Skin of body (tissue), 2 donors: ENCODE results near the gene PPY. TPM values are rescaled to one million over a fixed set of nuclear protein-coding genes. Genes with fewer than 3 reads are reported as not detected.
"Not testable (repeated sequence)": the region's sequence is repeated elsewhere in the genome, so short reads cannot be mapped to it uniquely, and the experiment has no call there.

ENCODE experiments used
- DNase-seq: peaks from one replicate; lab custom pipeline; 2025; lab: John Stamatoyannopoulos, UW
- total RNA-seq: library from RNA; depleted of rRNA; stranded (reverse); fragments of >200 nt; gene quantifications from one replicate; pipeline ENCODE4 v1.2.3, GENCODE V29; 2014

The PPY gene
- total RNA-seq, 1 donor from 2014 or later: not detected

DNA sequence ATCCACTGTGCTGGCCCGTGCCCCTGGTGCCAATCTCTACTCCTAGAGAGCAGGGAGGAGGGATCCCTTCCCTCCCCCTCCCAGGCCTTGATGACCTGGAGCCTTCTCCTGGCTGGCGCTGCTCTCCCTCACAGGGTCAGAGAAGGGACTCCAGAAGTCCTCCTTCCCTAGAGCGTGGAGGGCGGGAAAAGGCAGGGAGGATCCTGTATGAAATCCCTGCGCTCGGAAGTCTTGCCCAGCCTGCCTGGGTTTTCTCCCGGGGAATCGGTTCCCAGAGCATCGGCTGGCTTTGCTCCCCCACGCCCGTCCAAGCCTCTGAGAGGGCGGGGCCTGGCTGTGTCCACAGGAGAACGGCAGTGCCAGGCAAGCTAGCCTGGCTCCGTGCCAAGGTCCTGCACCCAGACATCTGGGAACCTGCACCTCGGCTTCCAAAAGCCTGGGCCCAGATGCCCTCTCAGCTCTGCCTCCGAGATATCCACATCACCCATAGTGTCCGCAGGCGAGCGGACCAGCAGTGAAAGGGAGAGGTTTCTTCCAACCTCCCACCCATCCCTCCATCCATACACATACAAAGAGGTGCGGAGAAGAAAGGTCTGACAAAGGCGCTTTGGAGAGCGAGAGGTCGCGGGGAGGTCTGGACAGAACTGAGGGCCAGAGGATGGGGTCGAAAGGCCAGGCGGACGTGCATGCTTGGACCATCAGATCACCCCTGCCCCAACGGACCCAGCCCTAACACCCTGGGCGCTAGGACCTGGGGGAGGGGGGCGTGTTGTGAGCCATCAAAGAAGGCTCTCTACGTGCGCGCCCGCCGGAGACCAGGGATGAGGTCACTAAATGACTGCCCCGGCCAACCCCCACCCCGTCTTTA lies 36.1 kb downstream of the PPY start:
- DNase-seq: peak; percentile 31

DNA sequence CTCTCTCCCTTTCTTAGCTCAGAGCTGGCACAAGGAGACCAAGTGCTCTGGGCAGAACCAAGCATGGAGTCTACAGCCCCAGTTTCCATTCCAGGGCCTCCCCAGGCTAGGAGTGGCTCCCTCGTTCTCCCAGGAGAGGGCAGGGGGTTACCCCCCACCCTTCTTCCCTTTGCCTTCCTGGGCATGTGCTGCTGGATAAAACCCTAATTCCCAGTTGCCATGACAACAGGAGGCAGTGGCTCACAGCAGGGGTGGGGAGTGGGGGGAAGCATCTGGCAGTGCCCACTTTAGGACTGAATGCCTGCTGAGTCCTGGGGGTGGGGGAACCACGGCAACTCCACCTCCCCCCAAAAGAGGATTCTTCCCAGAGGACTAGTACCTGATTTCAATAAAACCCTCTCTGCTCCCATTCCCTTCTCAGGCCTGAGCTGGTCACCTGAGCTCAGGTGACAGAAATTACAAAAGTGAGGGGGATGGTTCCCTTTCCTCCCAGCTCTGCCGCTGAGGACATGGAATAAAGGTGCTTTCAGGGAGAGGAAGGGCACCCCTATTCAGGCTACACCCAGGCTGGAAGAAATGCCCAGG lies 36.8 kb downstream of the PPY start:
- DNase-seq: no peak

DNA sequence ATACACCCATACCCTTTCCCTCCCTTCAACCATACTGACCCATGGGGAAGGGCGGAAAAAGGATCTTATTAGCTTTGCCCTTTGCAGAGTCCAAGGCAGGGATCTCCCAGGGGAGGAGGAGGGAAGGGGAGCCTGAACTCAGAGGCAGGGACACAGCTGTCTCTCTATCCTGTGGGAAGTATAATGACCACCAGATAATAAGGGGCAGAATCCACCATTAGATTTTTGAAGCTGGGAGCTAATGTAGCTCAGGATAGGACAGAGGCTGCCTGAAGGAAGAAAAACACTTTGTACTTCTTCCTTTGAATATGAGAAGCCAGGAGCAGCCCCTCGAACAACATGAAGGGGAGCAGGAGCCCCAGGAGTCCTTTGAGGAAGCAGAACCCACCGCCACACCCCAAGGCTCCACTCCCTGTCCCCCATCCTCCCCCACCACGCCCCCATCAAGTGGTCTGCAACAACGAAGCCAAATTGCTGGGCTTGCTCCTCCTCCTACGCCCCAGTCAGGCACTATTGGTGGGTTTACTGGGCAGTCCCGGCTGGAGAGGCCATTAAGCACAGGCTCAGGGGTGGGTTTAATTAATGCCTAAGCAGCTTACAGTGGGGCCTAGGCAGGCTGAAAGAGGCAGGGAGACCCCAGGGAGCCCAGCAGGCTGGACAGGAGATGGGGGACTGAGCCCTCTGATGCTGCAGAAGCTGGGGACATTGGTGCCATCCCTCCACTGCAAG lies 40.3 kb downstream of the PPY start:
- DNase-seq: no peak

DNA sequence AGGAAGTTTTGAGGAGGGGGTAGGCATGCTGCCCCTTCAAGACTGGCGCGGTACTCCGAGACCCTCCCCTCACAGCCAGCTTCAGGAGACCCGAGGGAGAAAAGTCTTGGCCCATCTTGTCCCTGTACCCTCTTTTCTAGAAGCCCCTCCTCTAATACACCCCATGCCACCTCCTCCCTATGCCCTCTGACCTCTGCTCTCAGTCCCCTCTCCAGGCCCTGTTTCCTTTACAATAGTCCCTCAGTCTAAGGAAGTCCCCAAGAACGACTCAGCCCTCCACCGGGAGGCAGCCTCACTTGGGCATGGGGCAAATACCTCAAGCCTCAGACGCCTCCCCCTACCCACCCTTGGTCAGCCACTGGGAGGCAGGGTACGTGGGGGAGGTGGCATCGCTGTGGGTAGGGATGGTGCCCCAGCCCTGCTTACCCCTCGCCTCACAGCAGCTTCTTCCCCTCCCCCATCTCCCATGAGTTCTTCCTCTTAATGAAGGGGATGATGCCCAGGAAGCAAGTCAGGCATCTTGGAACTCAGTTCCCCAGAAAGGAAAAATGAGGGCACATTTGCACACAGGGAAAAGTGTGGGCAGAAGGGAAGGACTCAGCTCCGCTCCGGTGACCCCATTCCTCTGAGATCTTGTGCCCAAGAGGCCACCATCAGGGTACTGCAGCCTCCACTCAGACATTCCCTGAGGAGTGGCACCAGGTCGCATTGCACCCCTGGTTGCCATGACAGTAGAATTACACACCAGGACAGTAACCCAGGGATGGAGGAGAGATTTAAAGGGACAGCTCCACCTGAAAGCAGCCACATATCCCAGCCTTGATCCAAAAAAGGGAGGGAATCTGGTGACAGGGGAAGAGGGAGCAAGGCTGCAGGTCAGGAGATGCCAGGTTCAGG lies 41.2 kb downstream of the PPY start:
- no peak for DNase-seq

DNA sequence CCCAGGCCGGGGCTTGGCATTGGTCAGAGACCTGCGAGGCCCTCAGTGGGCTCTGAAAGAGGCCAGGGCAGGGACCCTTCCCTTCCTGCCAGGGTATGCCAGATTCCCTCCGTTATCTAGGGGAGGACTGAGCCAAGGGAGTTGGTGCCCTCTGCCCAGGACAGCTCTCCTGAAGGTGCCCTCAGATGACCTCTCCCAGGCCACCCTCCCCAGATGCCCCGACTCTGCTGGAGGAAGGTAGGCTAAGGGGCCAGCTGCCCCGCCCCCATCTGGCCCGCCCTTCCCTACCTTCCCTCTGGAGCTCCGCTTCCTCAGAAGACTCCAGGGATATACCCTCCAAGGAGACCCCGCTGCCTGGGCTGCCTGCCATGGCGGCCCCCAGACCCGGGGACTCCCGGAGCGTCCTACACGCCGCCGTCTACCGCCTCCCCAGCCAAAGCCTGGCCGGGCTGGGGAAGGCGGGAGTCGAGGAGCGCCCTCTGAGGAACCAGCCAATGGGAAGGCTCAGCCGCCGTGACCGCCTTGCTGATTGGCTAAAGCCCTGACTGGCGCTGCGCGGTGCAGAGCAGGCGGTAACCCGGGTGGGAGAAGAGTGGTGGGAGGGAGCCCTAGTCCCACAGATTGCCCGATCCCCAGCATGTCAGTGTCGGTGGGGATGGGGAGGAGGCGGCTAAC lies 42.0 kb downstream of the PPY start:
- peak; percentile 63 for DNase-seq

DNA sequence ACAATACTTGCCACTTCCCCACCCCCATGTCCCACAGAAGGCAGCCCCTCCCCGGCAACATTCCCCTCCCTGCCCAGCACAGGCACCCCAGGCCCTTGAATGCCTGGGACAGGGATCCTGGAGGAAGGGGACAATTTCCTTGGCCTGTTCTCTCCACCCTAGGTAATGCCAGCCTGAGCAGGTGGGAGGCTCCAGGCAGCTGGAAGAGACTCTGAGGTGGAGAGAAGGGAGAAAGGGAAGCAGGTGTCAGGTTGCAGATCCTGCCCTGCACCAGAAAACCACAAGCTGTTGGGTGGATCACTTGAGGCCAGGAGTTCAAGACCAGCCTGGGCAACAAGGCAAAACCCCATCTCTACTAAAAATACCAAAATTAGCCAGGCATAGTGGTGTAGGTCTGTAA lies 43.8 kb downstream of the PPY start:
- DNase-seq: no peak

DNA sequence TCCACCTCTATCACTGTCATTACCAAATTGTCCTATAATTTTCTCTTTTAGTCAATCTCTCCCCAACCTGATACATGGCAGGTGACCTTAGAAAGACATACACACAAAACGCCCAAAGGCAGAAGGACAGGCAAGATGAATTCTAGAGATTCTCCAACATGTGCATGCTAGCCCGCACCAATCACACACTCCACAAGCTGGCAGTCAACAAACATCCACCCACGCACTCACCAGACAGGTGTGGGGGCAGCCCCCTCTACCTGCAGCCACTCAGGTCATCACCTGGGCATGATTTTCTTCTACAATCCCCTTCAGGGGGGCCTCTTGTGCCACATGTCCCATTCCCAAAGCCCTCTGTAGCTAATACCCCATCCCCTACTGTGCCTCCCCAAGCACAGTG lies 44.4 kb downstream of the PPY start:
- DNase-seq: no peak

DNA sequence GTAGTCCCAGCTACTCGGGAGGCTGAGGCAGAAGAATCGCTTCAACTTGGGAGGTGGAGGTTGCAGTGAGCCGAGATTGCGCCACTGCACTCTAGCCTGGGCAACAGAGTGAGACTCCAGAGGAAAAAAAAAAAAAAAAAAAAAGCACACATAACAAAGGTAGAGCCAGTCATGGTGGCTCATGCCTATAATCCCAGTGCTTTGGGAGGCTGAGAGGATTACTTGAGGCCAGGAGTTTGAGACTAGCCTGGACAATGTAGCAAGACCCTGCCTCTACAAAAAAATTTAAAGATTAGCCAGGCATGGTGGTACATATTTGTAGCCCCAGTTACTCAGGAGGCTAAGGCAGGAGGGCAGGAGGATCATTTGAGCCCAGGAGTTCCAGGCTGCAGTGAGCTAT lies 47.8 kb downstream of the PPY start:
- DNase-seq: not testable (repeated sequence)

DNA sequence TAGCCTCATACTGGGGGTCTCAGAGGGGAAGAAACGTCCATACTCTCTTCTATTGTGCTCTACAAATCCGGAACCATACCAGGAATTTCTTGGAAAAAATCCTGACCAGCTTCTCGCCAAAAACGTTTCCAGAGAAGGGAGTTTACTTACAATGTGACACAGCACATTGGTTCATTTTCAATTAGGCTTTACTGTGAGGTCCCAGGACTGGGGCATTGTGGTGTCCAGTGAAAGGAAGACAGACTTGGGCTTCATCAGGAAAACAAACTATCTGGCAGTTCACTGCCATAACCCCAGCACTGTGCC lies 49.7 kb downstream of the PPY start:
- peak; percentile 15 for DNase-seq

DNA sequence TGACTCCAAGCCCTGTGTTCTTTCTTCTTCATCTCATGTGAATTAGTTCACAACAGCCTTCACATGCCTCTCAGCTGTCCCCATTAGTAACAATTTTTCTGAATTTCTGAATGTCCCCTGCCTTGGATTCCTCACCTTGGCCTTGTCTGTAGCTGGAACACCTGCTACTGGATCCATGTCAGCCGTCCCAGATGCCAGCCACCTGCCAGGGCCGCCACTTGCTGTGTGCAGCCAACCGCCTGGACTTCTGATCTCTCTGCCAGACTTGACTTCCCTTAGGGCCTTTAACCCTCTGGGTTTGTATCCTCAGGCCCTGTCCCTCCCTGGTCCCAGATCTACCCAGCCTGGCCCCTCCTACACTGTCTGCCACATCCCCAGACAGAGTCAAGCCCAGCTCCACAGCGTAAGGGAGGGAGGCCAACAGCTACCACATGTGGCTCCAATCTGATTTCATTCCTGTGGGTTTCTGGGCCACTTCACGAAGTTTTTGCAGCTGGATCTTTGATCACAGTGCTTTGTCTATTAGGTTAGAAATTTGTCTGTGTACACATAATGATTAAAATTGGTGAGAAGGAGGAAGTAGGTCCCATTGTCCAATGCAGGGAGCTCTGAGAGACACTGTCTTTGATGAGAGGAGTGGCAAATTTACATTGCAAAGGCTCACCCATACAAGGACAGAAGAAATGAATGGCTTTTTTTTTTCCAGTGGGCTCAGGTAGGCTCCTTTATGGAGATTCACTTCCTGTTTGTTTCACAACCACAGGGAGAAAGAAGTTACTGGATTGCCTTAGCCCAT lies 50.2 kb downstream of the PPY start:
- peak; percentile 63 for DNase-seq

Other genes starting within 250 kb of the PPY start
- gene SOST, start 183.7 kb downstream of the PPY start, total RNA-seq: 0.20 TPM
- gene DUSP3, start 163.5 kb downstream of the PPY start, total RNA-seq: 29.2 TPM
- not detected for gene CFAP97D1, start 162.0 kb downstream of the PPY start, total RNA-seq
- 7.7 TPM for gene MPP3, start 109.3 kb downstream of the PPY start, total RNA-seq
- 2.5 TPM for gene CD300LG, start 95.3 kb downstream of the PPY start, total RNA-seq
- gene MPP2, start 34.9 kb downstream of the PPY start, total RNA-seq: 3.0 TPM
- gene PYY, start 11.5 kb upstream of the PPY start, total RNA-seq: not detected
- 0.49 TPM for gene NAGS, start 62.1 kb upstream of the PPY start, total RNA-seq
- 25.9 TPM for gene TMEM101, start 72.5 kb upstream of the PPY start, total RNA-seq
- 12.2 TPM for gene LSM12, start 124.2 kb upstream of the PPY start, total RNA-seq
- 9.4 TPM for gene G6PC3, start 128.3 kb upstream of the PPY start, total RNA-seq
- gene HDAC5, start 181.2 kb upstream of the PPY start, total RNA-seq: 55.1 TPM
- 2.1 TPM for gene HROB, start 199.5 kb upstream of the PPY start, total RNA-seq
- gene ASB16, start 228.2 kb upstream of the PPY start, total RNA-seq: 0.89 TPM
- gene TMUB2, start 244.5 kb upstream of the PPY start, total RNA-seq: 16.4 TPM